Measurements from ENCODE around the gene IRAK2.

IRAK2 gene

DNA sequence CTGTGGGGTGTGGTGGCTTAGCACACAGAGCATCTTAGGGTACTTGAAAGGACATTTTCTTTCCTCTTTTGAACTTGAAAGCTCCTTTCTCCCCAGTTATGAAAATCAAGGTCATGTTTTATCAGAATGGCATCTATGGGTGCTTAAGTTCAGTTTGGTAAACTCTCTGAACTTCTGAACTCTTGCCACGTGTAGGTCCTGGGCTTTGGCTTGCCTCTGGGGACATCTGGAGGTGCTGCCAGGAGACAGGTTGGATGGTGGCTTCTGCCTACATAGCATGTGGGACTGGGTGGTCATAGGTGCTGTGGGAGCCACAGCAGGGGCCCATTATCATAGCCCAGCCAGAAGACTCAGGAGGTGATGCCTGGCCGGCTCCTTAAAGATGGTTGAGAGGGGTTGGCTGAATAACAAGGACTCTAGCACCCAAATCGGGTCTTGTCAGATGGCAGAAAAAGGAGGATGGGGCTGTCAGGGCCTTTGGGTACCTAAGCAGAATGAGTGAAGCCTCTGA, 112.5 kb downstream of the IRAK2 start:
- FAIRE-seq (no peak), DNase-seq (ENCODE audit: insufficient read length, low spot score) (no peak)
- TF ChIP-seq SPI1 (IDR thresholded peaks at IDR 0.05; ENCODE audit: low read depth, low read length) (no peak), POU2F2 (IDR thresholded peaks at IDR 0.05; ENCODE audit: low read depth, low read length) (no peak), TAF1 (IDR thresholded peaks at IDR 0.05; ENCODE audit: low read depth, low read length) (no peak), POLR2AphosphoS5 (IDR thresholded peaks at IDR 0.05; ENCODE audit: low read depth, low read length) (no peak), PAX5 (IDR thresholded peaks at IDR 0.05; ENCODE audit: insufficient read depth, low read length, severe bottlenecking) (no peak), POLR2A (IDR thresholded peaks at IDR 0.05; ENCODE audit: low read depth, low read length) (no peak)

DNA sequence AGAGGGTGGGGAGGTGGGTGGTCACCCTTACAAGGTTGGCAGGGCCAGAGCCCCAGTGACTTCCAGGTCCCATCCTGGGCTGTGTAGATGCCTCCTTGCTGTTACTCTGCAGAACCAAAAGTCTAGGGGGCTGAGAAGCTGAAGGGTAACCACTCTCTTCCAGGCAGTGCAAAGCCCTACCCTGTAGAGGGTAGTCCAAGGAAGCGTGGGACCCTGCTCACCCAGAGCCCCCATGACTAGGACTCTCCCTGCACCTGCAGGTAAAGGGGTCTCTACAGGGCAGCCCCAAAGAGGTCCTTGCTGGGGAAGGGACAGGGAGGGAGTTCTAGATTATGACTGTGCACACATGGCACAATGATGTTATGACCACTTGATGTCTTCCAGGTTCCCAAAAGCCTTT, 113.8 kb downstream of the IRAK2 start:
- DNase-seq (ENCODE audit: insufficient read length, low spot score) (no peak), FAIRE-seq (no peak)
- TF ChIP-seq PAX5 (IDR thresholded peaks at IDR 0.05; ENCODE audit: insufficient read depth, low read length, severe bottlenecking) (no peak), POU2F2 (IDR thresholded peaks at IDR 0.05; ENCODE audit: low read depth, low read length) (no peak), POLR2A (IDR thresholded peaks at IDR 0.05; ENCODE audit: low read depth, low read length) (no peak), TAF1 (IDR thresholded peaks at IDR 0.05; ENCODE audit: low read depth, low read length) (no peak), POLR2AphosphoS5 (IDR thresholded peaks at IDR 0.05; ENCODE audit: low read depth, low read length) (no peak), SPI1 (IDR thresholded peaks at IDR 0.05; ENCODE audit: low read depth, low read length) (no peak)

DNA sequence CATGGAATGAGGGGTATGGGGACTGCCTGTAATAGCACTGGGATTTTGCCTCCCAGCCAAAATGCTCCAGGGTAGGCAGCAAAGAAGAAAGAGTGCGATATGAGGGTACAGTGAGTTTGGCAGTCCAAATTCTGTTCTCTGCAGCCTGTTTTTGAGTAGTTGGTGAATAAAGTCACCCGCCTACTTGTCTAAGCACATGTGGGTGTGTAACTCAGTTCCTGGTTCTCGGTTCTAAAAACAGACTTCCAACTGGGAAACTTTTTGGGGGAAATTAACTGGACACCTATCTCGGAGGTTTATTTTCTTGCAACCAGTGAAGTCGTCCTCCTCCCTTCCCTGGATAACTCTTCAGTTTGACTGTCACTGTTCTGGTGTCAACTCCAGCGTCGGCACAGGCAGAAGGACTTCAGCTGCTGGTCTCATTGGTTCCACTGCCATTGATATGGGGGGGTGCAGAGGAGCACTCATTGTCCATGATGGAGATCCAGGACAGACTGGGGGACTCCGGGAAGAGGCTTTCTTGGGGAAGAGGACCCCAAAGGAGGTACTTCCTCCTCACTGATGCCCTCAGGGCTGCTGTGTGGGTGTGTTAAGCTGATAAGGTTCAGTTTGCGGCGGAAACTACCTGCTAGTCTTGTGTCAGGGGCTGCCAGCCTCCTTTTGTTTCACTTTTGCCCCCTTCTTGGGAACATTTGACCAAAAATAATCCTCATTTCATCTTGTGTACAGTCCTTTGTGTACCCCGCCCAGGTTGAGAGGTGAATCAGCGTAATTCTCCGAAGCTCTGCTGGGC, 114.9 kb downstream of the IRAK2 start:
- TF ChIP-seq SPI1 (IDR thresholded peaks at IDR 0.05; ENCODE audit: low read depth, low read length) (no peak), POLR2A (IDR thresholded peaks at IDR 0.05; ENCODE audit: low read depth, low read length) (no peak), POU2F2 (IDR thresholded peaks at IDR 0.05; ENCODE audit: low read depth, low read length) (no peak), POLR2AphosphoS5 (IDR thresholded peaks at IDR 0.05; ENCODE audit: low read depth, low read length) (no peak), PAX5 (IDR thresholded peaks at IDR 0.05; ENCODE audit: insufficient read depth, low read length, severe bottlenecking) (no peak), TAF1 (IDR thresholded peaks at IDR 0.05; ENCODE audit: low read depth, low read length) (no peak)
- FAIRE-seq, result no peak

GRCh38 chr3:10280177-10280529, 115.4 kb downstream of the IRAK2 start:
- DNase-seq (ENCODE audit: insufficient read length, low spot score) (no peak), FAIRE-seq (no peak)
- TF ChIP-seq TAF1 (IDR thresholded peaks at IDR 0.05; ENCODE audit: low read depth, low read length) (no peak), SPI1 (IDR thresholded peaks at IDR 0.05; ENCODE audit: low read depth, low read length) (no peak), POLR2A (IDR thresholded peaks at IDR 0.05; ENCODE audit: low read depth, low read length) (no peak), POLR2AphosphoS5 (IDR thresholded peaks at IDR 0.05; ENCODE audit: low read depth, low read length) (no peak), POU2F2 (IDR thresholded peaks at IDR 0.05; ENCODE audit: low read depth, low read length) (no peak), PAX5 (IDR thresholded peaks at IDR 0.05; ENCODE audit: insufficient read depth, low read length, severe bottlenecking) (no peak)

More for the DNA sequence above, 114.9 kb downstream of the IRAK2 start:
- DNase-seq (ENCODE audit: insufficient read length, low spot score), result no peak

GRCh38 chr3:10280571-10280970, 115.9 kb downstream of the IRAK2 start:
- DNase-seq (ENCODE audit: insufficient read length, low spot score) (no peak), FAIRE-seq (no peak)
- no peak for TF ChIP-seq PAX5 (IDR thresholded peaks at IDR 0.05; ENCODE audit: insufficient read depth, low read length, severe bottlenecking)
- TF ChIP-seq POU2F2 (IDR thresholded peaks at IDR 0.05; ENCODE audit: low read depth, low read length), result no peak
- TF ChIP-seq POLR2AphosphoS5 (IDR thresholded peaks at IDR 0.05; ENCODE audit: low read depth, low read length), result no peak
- no peak for TF ChIP-seq TAF1 (IDR thresholded peaks at IDR 0.05; ENCODE audit: low read depth, low read length)
- TF ChIP-seq POLR2A (IDR thresholded peaks at IDR 0.05; ENCODE audit: low read depth, low read length), result no peak
- TF ChIP-seq SPI1 (IDR thresholded peaks at IDR 0.05; ENCODE audit: low read depth, low read length), result no peak

- TF ChIP-seq SPI1 (IDR thresholded peaks at IDR 0.05; ENCODE audit: low read depth, low read length) (no peak), PAX5 (IDR thresholded peaks at IDR 0.05; ENCODE audit: insufficient read depth, low read length, severe bottlenecking) (no peak), POLR2A (IDR thresholded peaks at IDR 0.05; ENCODE audit: low read depth, low read length) (no peak), POU2F2 (IDR thresholded peaks at IDR 0.05; ENCODE audit: low read depth, low read length) (no peak), TAF1 (IDR thresholded peaks at IDR 0.05; ENCODE audit: low read depth, low read length) (no peak), POLR2AphosphoS5 (IDR thresholded peaks at IDR 0.05; ENCODE audit: low read depth, low read length) (no peak)
- no peak for DNase-seq (ENCODE audit: insufficient read length, low spot score)
- no peak for FAIRE-seq
Observed at GRCh38 chr3:10281951-10282350, 117.2 kb downstream of the IRAK2 start.

GRCh38 chr3:10283638-10284037, 118.9 kb downstream of the IRAK2 start:
- FAIRE-seq, result no peak
- TF ChIP-seq PAX5 (IDR thresholded peaks at IDR 0.05; ENCODE audit: insufficient read depth, low read length, severe bottlenecking), result no peak
- TF ChIP-seq SPI1 (IDR thresholded peaks at IDR 0.05; ENCODE audit: low read depth, low read length), result no peak
- no peak for TF ChIP-seq POLR2A (IDR thresholded peaks at IDR 0.05; ENCODE audit: low read depth, low read length)
- no peak for TF ChIP-seq POU2F2 (IDR thresholded peaks at IDR 0.05; ENCODE audit: low read depth, low read length)
- no peak for TF ChIP-seq TAF1 (IDR thresholded peaks at IDR 0.05; ENCODE audit: low read depth, low read length)
- no peak for TF ChIP-seq POLR2AphosphoS5 (IDR thresholded peaks at IDR 0.05; ENCODE audit: low read depth, low read length)
- DNase-seq (ENCODE audit: insufficient read length, low spot score), result no peak

- no peak for FAIRE-seq
- TF ChIP-seq SPI1 (IDR thresholded peaks at IDR 0.05; ENCODE audit: low read depth, low read length) (no peak), POLR2AphosphoS5 (IDR thresholded peaks at IDR 0.05; ENCODE audit: low read depth, low read length) (no peak), POU2F2 (IDR thresholded peaks at IDR 0.05; ENCODE audit: low read depth, low read length) (no peak), PAX5 (IDR thresholded peaks at IDR 0.05; ENCODE audit: insufficient read depth, low read length, severe bottlenecking) (no peak), TAF1 (IDR thresholded peaks at IDR 0.05; ENCODE audit: low read depth, low read length) (no peak), POLR2A (IDR thresholded peaks at IDR 0.05; ENCODE audit: low read depth, low read length) (no peak; the same call in 1 of the 2 replicates)
- DNase-seq (ENCODE audit: insufficient read length, low spot score), result no peak
Observed at GRCh38 chr3:10284496-10284895, 119.8 kb downstream of the IRAK2 start.

- FAIRE-seq, result no peak
- DNase-seq (ENCODE audit: insufficient read length, low spot score), result no peak
Observed at GRCh38 chr3:10285272-10286132, 120.8 kb downstream of the IRAK2 start.

More at GRCh38 chr3:10285272-10286132, 120.8 kb downstream of the IRAK2 start:
- TF ChIP-seq SPI1 (IDR thresholded peaks at IDR 0.05; ENCODE audit: low read depth, low read length), result no peak

All from GM12891 (cell line).